ENCODE results near the gene DUSP16.
"Not testable (repeated sequence)": the region's sequence is repeated elsewhere in the genome, so short reads cannot be mapped to it uniquely, and the experiment has no call there.

Gene DUSP16

GRCh38 chr12:12543959-12544358, 18.7 kb downstream of the DUSP16 start:
- no peak for DNase-seq

DNA sequence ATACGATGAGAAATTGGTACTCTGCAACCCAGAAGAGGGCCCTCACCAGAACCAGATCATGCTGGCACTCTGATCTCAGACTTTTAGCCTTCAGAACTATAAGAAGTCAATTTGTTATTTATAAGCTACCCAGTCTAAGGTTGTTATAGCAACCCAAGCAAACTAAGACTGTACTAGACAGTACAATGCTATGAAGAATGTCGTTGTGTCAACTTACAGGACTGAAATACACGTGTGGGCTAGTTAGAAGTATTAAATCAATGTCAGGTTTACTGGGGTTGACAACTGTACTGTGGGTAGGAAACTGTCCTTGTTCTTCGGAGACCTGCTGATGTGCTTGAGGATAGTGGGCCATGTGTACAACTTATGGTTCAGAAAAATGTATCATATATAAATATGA, 19.7 kb downstream of the DUSP16 start:
- DNase-seq: no peak

DNA sequence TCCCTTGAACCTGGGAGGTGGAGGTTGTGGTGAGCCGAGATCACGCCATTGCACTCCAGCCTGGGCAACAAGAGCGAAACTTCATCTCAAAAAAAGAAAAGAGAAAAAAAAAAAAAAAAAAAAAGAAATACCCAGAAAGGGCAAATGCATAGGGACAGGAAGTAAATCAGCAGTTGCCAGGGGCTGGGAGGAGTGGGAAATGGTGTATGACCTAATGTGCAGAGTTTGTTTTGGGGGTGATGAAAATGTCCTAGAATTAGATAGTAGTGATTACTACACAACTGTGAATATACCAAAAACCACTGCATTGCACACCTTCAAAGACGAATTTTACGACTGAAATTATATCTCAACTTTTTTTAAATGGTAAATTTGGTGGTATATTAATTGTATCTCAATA, 20.4 kb downstream of the DUSP16 start:
- DNase-seq: no peak

- DNase-seq: no peak
These were observed 20.9 kb downstream of the DUSP16 start for GRCh38 chr12:12541782-12542181.

GRCh38 chr12:12540261-12541013, 22.2 kb downstream of the DUSP16 start:
- no peak for DNase-seq

GRCh38 chr12:12539028-12539810, 23.4 kb downstream of the DUSP16 start:
- no peak for DNase-seq

DNA sequence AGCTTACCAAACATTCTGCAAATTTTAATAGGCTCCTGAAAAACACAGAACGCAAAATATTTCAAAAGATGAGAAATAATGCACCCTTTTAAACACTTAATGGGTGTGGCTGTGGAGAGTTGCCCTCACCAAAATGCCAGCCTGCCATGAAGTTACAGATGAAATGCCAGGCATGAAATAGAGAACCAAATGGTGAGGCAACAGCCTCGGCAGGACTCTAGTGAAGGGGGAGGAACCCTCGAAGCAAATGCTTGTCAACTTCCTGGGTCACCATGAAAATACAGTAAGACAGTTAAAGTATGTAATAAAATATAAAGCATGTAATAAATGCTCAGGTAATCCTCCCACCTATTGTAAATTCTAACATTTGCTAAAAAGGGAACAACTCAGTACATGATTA, 24.1 kb downstream of the DUSP16 start:
- DNase-seq: no peak

DNA sequence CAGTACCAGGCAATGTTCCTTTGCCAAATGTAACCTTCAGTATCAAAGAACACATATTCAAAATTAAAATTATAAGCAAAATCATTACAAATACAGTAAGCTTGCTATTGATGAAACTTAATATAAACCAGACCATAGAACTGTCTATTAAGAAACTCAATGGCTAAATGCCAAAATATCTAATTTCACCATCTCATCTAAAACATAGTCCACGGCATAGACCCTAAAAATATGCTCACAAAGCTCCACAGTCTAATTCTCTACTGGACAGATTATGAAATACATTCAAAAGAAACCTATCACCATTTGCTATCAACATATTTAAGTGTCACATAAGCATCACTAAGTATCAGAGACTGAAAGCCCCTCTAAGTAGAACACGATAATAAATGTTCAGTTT, 25.2 kb downstream of the DUSP16 start:
- DNase-seq: no peak

DNA sequence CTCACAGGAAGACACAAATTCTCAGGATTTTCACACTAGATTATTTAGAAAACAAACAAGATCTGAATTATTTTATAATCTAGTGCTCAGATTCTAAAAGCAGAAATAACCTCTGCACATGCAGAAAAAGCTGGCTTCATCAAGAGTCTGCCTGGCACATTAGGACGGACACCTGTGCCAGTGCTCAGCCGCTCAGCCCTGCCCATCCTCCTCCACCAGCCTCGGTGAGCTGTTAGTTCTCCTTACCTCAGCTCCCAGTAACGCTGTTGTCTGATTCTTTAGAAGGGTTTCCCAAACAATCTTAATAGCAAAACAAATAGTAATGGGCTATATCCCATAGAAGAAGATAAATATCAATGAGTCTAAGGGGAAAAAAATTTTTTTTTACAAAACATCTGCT, 27.7 kb downstream of the DUSP16 start:
- DNase-seq: no peak

DNA sequence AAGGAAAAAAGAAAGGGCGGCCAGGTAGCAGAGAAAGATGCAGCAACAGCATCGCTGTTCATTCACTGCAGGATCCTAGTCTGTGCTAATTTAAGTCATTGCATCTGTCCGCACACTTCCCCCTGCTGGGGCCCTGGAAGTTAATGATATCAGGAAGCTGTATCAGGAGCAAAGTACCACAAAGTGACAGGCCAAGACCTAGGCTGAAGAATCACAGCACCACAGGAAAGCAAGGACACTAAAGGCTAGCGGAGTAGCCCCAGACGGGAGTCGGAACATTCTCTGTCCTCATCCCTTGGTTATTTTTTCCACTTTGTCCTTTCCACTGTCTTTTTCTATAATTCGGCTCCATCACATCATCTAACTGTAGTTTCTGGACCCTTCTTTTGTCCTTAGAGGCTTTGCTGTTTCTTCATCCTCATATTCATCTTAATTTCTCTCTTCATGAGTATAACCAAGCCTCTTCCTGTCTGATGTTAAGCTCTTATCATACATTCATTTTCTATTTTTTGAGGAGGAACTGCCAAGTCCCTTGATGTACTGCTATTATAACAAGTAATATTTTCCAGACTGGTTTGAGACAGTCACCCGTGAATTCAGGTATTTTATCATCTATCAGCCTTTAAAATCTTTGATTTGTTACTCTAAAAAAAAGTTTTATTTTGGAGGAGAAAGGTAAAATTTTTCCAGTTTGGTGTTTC, 28.3 kb downstream of the DUSP16 start:
- no peak for DNase-seq

DNA sequence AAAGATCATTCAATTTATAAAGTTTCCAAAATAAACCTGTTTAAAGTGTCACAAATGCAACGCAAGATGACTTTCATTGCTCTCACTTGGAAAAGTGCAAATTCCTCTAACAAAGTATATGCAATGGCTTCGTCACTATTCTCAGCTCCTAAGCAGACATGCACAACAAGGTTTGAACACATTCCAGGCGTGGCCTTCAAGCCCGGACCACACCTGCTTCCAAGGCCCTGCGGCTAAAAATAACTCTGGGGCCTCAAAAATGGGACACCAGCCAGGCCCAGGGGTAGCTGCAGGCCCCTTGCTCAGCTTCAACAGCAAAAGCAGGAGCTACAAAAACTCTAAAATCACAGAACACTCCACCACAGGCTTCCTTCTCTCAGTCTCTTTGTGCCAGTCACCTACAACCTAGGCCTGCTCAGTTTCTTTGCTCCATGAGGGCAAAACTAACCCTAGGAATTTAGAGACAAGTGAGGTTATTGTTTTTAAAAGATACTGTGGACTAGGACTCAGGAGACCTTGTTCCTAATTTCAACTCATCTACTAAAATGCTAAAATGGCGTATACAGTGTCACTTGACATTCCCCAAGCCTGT, 29.3 kb downstream of the DUSP16 start:
- no peak for DNase-seq

GRCh38 chr12:12531194-12531593, 31.5 kb downstream of the DUSP16 start:
- no peak for DNase-seq

GRCh38 chr12:12529783-12530421, 32.8 kb downstream of the DUSP16 start:
- no peak for DNase-seq

- DNase-seq: no peak
These were observed 34.0 kb downstream of the DUSP16 start for GRCh38 chr12:12528361-12529270.

- peak; percentile 39 for DNase-seq
These were observed 34.8 kb downstream of the DUSP16 start for GRCh38 chr12:12527820-12528296.

DNA sequence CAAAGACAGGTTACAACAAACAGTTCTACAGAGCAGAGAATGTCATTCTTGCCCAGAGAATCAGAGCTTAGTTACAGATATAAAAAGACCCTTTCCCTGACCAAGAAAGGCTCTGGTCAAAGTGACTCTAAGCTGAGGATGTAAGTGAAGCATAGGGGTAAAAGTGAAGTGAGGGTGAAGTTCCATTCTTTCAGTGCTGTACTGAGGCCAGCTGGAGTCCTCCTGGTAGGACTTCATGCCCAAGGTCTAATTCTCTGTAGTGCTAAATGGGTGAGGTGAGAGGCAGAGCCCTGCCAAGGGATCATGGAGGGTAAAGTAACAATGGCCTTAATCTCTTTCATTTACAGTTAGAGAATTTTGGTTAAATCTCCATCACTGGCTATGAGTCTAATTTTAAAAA, 38.5 kb downstream of the DUSP16 start:
- DNase-seq: no peak

GRCh38 chr12:12523229-12523628, 39.4 kb downstream of the DUSP16 start:
- DNase-seq: no peak

- not testable (repeated sequence) for DNase-seq
These were observed 40.0 kb downstream of the DUSP16 start for GRCh38 chr12:12522657-12523056.

GRCh38 chr12:12521888-12522287, 40.8 kb downstream of the DUSP16 start:
- DNase-seq: no peak

- no peak for DNase-seq
These were observed 41.6 kb downstream of the DUSP16 start for GRCh38 chr12:12521044-12521485.

GRCh38 chr12:12520273-12520672, 42.4 kb downstream of the DUSP16 start:
- DNase-seq: no peak

Measured in activated T-cell treated with anti-CD3 and anti-CD28 coated beads, Interleukin-2, amount 50 U/mL, for 1 hour (primary cell).